ENCODE measurements around the gene NDUFA7. TPM values are rescaled to one million over a fixed set of nuclear protein-coding genes. Genes with fewer than 3 reads are reported as not detected.
"Not testable (repeated sequence)": the region's sequence is repeated elsewhere in the genome, so short reads cannot be mapped to it uniquely, and the experiment has no call there.

The NDUFA7 gene
- polyA plus RNA-seq (ENCODE audit: insufficient read length): 43.6 TPM
- long read RNA-seq, donor 1, transcript NDUFA7-201 (4 exons, 601 nt): major isoform, 103 of 131 reads
- long read RNA-seq, donor 1, transcript NDUFA7-205 (2 exons, 547 nt): minor isoform, 11 of 131 reads
- long read RNA-seq, donor 1, partial matches to known transcripts: 15 of 131 reads
- long read RNA-seq, donor 1, other reads (novel, unspliced or antisense): 0 of 131 reads
- long read RNA-seq, donor 2, transcript NDUFA7-205 (2 exons, 547 nt): minor isoform, 12 of 90 reads
- long read RNA-seq, donor 2, transcript NDUFA7-201 (4 exons, 601 nt): major isoform, 78 of 90 reads
- long read RNA-seq, donor 2, partial matches to known transcripts: 0 of 90 reads
- long read RNA-seq, donor 2, other reads (novel, unspliced or antisense): 0 of 90 reads
- long read RNA-seq, donor 3, transcript NDUFA7-201 (4 exons, 601 nt): major isoform, 70 of 71 reads
- long read RNA-seq, donor 3, partial matches to known transcripts: 0 of 71 reads
- long read RNA-seq, donor 3, other reads (novel, unspliced or antisense): 0 of 71 reads
- long read RNA-seq, donor 4, transcript NDUFA7-201 (4 exons, 601 nt): major isoform, 24 of 29 reads
- long read RNA-seq, donor 4, partial matches to known transcripts: 0 of 29 reads
- long read RNA-seq, donor 4, other reads (novel, unspliced or antisense): 0 of 29 reads
- long read RNA-seq, donor 5, transcript NDUFA7-205 (2 exons, 547 nt): minor isoform, 9 of 189 reads
- long read RNA-seq, donor 5, transcript NDUFA7-201 (4 exons, 601 nt): major isoform, 165 of 189 reads
- long read RNA-seq, donor 5, partial matches to known transcripts: 12 of 189 reads
- long read RNA-seq, donor 5, other reads (novel, unspliced or antisense): 0 of 189 reads
- long read RNA-seq, donor 6, transcript NDUFA7-205 (2 exons, 547 nt): minor isoform, 9 of 89 reads
- long read RNA-seq, donor 6, transcript NDUFA7-201 (4 exons, 601 nt): major isoform, 73 of 89 reads
- long read RNA-seq, donor 6, partial matches to known transcripts: 7 of 89 reads
- long read RNA-seq, donor 6, other reads (novel, unspliced or antisense): 0 of 89 reads
- long read RNA-seq, donor 7, transcript NDUFA7-205 (2 exons, 547 nt): minor isoform, 21 of 177 reads
- long read RNA-seq, donor 7, transcript NDUFA7-201 (4 exons, 601 nt): major isoform, 131 of 177 reads
- long read RNA-seq, donor 7, partial matches to known transcripts: 24 of 177 reads
- long read RNA-seq, donor 7, other reads (novel, unspliced or antisense): 0 of 177 reads
- long read RNA-seq, donor 8, transcript NDUFA7-201 (4 exons, 601 nt): major isoform, 53 of 55 reads
- long read RNA-seq, donor 8, partial matches to known transcripts: 0 of 55 reads
- long read RNA-seq, donor 8, other reads (novel, unspliced or antisense): 0 of 55 reads

DNA sequence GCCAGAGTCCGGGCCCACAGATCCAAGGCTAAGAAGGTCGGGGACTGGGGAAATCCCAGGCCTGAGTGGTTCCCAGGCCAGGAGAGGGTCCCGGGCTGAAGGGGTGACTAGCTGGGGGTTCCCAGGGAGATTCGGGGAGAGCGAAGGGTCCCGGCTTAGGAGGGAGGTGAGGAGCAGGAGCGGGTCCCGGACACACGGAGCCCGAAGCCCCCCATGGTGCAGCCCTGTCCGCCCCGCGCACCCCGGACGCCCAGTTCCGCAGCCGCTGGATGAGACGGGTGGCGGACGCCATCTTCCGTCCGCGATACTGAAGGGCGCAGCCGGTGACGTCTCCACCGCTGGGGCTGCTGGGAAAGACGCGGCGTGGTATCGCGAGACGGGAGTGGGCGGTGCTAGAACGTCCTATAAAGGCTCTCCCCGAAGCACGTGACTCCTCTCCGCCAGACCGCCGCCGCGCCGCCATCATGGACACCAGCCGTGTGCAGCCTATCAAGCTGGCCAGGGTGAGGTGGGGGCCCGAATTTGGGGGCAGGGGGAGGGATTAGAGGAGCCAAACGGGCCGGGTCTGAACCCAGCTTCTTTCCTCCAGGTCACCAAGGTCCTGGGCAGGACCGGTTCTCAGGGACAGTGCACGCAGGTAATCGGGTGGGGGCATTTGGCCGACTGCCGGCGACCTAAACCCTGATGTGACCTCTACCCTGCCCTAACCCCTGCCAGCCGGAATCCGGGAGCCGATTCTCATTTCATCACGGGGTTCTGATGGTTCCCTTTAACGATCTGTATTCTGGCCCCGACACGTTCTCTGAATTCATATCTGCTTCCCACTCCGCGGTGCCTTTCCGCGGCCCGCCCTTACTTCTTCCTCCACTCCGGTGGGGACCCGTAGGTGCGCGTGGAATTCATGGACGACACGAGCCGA lies at the start of gene NDUFA7, which contains the start of gene RPS28:
Gene NDUFA7 (minus strand): TSS at position 309 of the 919 bp plus-strand sequence. CDS start 17 bp downstream, at position 292.
Gene RPS28 (plus strand): TSS at position 430 of the 919 bp plus-strand sequence. CDS start 35 bp downstream, at position 465.
- DNase-seq: peak; percentile 97

GRCh38 chr19:8370176-8371010 lies 49.2 kb upstream of the NDUFA7 start:
- no peak for DNase-seq

- peak; percentile 93 for DNase-seq
Measured at GRCh38 chr19:8367327-8368001, 46.3 kb upstream of the NDUFA7 start.

DNA sequence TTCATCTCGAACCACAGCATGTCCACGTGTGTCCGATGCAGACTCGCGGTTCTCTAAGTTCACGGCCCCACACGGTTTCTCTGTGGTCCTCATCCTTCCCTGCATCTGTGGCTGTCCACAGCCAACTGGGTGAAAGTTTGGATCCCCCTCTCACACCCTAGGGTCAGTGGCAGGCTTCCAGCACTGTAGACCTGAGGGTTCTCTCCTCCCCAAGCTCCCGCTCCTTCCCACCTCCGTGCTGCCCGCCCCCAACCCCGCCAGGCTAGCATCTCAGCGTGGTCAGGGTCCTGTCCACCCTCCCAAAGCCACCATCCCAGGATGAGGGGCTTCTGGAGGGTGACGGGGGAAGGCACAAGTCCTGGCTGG lies 45.8 kb upstream of the NDUFA7 start:
- DNase-seq: no peak

DNA sequence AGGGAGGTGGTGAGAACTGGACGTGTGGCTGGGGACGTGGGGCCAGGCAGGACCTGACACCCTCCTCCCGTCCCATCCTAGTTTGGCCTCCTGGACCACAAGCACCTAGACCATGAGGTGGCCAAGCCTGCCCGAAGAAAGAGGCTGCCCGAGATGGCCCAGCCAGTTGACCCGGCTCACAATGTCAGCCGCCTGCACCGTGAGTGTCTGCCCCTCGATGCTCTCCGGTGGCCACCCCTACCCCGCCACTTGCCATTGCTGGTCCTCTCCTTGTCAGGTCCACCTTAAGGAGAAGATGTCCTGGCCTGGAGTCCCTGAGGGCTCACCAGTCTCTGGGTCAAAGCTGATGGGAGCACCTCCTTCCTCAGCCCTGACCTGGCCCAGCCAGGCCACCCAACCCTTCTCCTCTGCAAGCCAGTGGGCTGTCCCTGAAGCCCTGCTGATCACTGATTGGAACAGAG lies 45.0 kb upstream of the NDUFA7 start:
- no peak for DNase-seq

DNA sequence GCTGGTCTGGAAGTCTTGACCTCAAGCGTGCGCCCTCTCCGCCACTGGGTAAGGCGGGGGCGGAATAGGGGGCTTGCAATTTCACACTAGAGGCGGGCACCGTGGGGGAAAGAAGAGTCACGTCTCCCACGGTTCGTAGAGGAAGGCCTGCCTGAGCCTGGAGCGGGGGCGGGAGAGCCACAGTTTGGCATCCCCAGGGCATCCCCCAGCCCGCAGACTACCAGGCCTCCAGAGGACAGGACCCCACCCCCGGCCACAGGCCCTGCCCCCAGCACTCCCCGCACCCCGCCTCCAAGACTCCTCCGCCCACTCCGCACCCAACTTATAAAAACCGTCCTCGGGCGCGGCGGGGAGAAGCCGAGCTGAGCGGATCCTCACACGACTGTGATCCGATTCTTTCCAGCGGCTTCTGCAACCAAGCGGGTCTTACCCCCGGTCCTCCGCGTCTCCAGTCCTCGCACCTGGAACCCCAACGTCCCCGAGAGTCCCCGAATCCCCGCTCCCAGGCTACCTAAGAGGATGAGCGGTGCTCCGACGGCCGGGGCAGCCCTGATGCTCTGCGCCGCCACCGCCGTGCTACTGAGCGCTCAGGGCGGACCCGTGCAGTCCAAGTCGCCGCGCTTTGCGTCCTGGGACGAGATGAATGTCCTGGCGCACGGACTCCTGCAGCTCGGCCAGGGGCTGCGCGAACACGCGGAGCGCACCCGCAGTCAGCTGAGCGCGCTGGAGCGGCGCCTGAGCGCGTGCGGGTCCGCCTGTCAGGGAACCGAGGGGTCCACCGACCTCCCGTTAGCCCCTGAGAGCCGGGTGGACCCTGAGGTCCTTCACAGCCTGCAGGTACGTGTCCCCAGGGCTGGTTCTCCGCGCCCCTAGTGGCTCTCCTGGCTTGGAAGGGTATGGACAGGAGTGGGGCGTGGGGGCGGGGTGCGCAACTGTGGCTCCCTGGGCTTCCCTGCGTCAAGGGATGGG lies 42.9 kb upstream of the NDUFA7 start, which contains the start of gene ANGPTL4:
Gene ANGPTL4 (plus strand): TSS at position 353 of the 969 bp plus-strand sequence. CDS start 167 bp downstream, at position 520.
- DNase-seq: peak; percentile 39

- DNase-seq: peak; percentile 69
Measured at GRCh38 chr19:8361921-8362793, 41.0 kb upstream of the NDUFA7 start.

DNA sequence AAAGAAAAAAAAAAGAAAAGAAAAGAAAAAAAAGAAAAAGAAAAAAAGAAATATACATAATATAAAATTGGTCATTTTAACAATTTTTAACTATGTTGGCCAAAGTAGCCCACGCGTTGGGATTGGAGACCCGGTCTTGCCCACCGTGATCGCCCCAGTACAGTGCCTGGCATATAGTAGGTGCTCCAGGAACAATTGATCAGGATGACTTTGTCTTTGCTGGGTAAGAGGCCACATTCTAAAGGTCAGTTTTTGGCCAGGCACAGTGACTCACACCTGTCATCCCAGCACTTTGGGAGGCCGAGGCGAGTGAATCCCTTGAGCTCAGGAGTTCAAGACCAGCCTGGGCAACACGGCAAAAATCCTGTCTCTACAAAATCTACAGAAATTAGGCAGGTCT lies 39.0 kb upstream of the NDUFA7 start:
- no peak for DNase-seq

DNA sequence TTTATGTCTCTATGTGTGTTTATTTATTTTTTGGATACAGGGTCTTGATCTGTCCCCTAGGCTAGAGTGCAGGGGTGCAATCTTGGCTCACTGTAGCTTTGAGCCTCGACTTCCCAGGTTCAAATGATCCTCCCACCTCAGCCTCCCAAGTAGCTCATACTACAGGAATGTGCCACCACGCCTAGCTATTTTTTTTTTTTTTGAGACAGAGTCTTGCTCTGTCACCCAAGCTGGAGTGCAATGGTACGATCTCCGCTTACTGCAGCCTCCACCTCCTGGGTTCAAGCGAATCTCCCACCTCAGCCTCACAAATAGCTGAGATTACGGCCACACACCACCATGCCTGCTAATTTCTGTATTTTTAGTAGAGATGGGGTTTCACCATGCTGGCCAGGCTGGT lies 37.8 kb upstream of the NDUFA7 start:
- DNase-seq: no peak

GRCh38 chr19:8357007-8357521 lies 35.9 kb upstream of the NDUFA7 start:
- DNase-seq: no peak

- DNase-seq: no peak
Measured at GRCh38 chr19:8355631-8356402, 34.6 kb upstream of the NDUFA7 start.

DNA sequence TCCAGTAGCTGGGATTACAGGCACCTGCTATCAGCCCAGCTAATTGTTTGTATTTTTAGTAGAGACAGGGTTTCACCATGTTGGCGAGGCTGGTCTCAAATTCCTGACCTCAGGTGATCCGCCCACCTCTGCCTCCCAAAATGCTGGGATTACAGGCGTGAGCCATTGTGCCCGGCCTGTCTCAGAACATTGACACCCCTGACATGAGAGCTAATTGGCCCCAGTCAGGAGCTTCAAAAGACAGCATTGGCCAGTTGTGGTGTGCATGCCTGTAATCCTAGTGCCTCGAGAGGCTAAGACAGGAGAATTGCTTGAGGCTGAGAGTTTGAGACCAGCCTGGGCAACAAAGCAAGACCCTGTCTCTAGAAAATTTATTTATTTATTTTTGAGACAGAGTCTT lies 31.7 kb upstream of the NDUFA7 start:
- DNase-seq: not testable (repeated sequence)

DNA sequence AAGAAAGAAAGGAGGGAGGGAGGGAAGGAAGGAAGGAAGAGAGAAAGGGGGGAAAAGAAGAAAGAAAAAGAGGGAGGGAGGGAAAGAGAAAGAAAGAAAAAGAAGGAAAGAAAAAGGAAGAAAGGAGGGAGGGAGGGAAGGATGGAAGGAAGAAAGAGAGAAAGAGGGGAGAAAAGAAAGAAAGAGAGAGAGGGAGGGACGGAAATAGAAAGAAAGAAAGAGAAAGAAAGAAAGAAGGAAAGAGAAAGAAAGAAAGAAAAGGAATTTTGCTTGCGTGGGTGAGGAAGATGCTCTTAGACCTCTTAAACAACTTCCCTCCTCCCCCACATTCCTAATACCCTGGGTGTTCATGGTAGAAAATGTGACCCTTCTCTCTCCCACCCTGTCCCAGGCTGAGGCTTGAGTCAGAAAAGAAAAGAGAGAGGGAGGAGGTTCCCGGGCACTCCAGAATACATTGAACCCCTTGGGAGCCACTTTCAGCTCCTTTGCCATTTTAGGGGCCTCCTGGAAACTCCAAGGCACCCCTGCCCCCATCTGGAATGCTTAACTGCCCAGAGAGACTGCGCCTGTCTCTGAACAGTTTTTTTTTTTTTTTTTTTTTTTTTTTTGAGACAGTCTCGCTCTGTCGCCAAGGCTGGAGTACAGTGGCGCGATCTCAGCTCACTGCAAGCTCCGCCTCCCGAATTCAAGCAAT lies 31.1 kb upstream of the NDUFA7 start:
- DNase-seq: peak; percentile 42

GRCh38 chr19:8349629-8350372 lies 28.6 kb upstream of the NDUFA7 start:
- DNase-seq: not testable (repeated sequence)
